K562 (cell line): ENCODE data around the gene HDHD3. TPM values are rescaled to one million over a fixed set of nuclear protein-coding genes. Genes with fewer than 3 reads are reported as not detected.

Experiments
- BRD9 ChIP-seq: fragments of 450-650 bp; IDR thresholded peaks from 2 replicates; pipeline ENCODE4 v1.6.1; 2018; ENCODE audit warnings: low read depth; ENCODE audit not compliant: partially characterized antibody
- CUX1 ChIP-seq: fragments of 200-800 bp; sonication (Bioruptor generic); IDR thresholded peaks from 2 replicates; pipeline ENCODE4 v1.6.1; 2016; ENCODE audit warnings: missing genetic modification characterization, missing compliant biosample characterization
- GTF2F1 ChIP-seq: IDR thresholded peaks from 2 replicates; pipeline ENCODE4 v1.6.1; 2011; ENCODE audit warnings: low read depth, low read length, improper control_type of control experiment
- HBP1 ChIP-seq: fragments of 450-650 bp; formaldehyde crosslinking; IDR thresholded peaks from 2 replicates; pipeline ENCODE4 v1.4.0; 2022; ENCODE audit warnings: missing genetic modification characterization
- HCFC1 ChIP-seq: IDR thresholded peaks from 2 replicates; pipeline ENCODE4 v1.6.1; 2012; ENCODE audit warnings: low read depth, low read length, improper control_type of control experiment
- KDM4B ChIP-seq, 2 experiments: fragments of 450-650 bp in 1 of 2; sonication (generic) in 1 of 2; IDR thresholded peaks; 2 replicates each; pipeline ENCODE4 v1.6.1; 2016 to 2017; ENCODE audit warnings: borderline replicate concordance in 2 of 2, antibody characterized with exemption in 1 of 2, low read depth in 1 of 2, mild to moderate bottlenecking in 1 of 2
- MTF1 ChIP-seq: fragments of 250-450 bp; sonication (Bioruptor Pico); IDR thresholded peaks from 2 replicates; pipeline ENCODE4 v1.9.0; 2021; ENCODE audit warnings: moderate library complexity, mild to moderate bottlenecking, inconsistent platforms, borderline replicate concordance
- NCOA4 ChIP-seq: fragments of 450-650 bp; IDR thresholded peaks from 2 replicates; pipeline ENCODE4 v1.6.1; 2018; ENCODE audit warnings: mild to moderate bottlenecking; ENCODE audit not compliant: partially characterized antibody
- NFYB ChIP-seq: IDR thresholded peaks from 2 replicates; pipeline ENCODE4 v1.6.1; 2011; ENCODE audit warnings: mild to moderate bottlenecking, moderate library complexity; ENCODE audit not compliant: insufficient read length; ENCODE audit errors: extremely low read depth
- POU5F1 ChIP-seq: fragments of 150-350 bp; IDR thresholded peaks from 2 replicates; pipeline ENCODE4 v1.6.1; 2014; ENCODE audit warnings: borderline replicate concordance, low read length, low read depth, mild to moderate bottlenecking; ENCODE audit not compliant: partially characterized antibody
- PRDM10 ChIP-seq: fragments of 450-650 bp; IDR thresholded peaks from 2 replicates; pipeline ENCODE4 v1.6.1; 2018; ENCODE audit not compliant: partially characterized antibody
- PYGO2 ChIP-seq: fragments of 450-650 bp; IDR thresholded peaks from 2 replicates; pipeline ENCODE4 v1.6.1; 2016; ENCODE audit warnings: mild to moderate bottlenecking, missing genetic modification characterization, moderate library complexity, missing compliant biosample characterization
- RBM17 ChIP-seq: fragments of 200-400 bp; formaldehyde crosslinking; IDR thresholded peaks from 2 replicates; pipeline ENCODE4 v1.6.1; 2017; ENCODE audit warnings: low read depth, mild to moderate bottlenecking, low read length, borderline replicate concordance
- TRIM28 ChIP-seq: fragments of 450-650 bp; IDR thresholded peaks from 2 replicates; pipeline ENCODE4 v1.6.1; 2017
- polyA plus RNA-seq, 8 experiments: library from polyadenylated mRNA; depleted of rRNA in 4 of 8; stranded (reverse) in 5 of 8; unstranded in 3 of 8; fragments of >200 nt; fragmentation: Nextera tagmentation in 2 of 8; fragmentation: Illumina TruSeq in 1 of 8; extraction: Ambion mirVana in 2 of 8; extraction: Trizol in 1 of 8; gene quantifications; 2 replicates each; pipeline versions ENCODE4 v1.2.1 to v1.2.3, GENCODE V29; 2011 to 2014; ENCODE audit warnings: inconsistent platforms in 1 of 8, missing spikeins in 1 of 8
- total RNA-seq, 7 experiments: library from RNA; depleted of rRNA in 6 of 7; stranded (reverse); fragments of >200 nt in 6 of 7; fragmentation: Illumina TruSeq in 2 of 7; extraction: Trizol in 2 of 7; gene quantifications; 2 replicates each; pipeline versions ENCODE4 v1.2.1 to v1.2.3, GENCODE V29; 2011 to 2021; ENCODE audit warnings: low replicate concordance in 1 of 7
- TF ChIP-seq, protein P1 (sequence below): IDR thresholded peaks from 2 replicates; pipeline ENCODE4 v1.6.1; 2016; ENCODE audit warnings: missing genetic modification characterization, missing compliant biosample characterization

HDHD3 gene
- total and polyA plus RNA-seq, 9 of the 15 experiments (the other 6 are each of a cell fraction or from before 2014, with no cell fraction given), result 1.1 to 19.1 (median 10.9) TPM

GRCh38 chr9:113340011-113340699, 36.6 kb downstream of the HDHD3 start, which contains the start of gene WDR31 (continued):
- peak; percentile 56 for TF ChIP-seq PRDM10
- TF ChIP-seq POU5F1, result no peak
- TF ChIP-seq CUX1 (CRISPR knock-in tag), result 0 out of 2 replicates have a peak, but pooled peaks have one; percentile 47
- no peak for TF ChIP-seq NCOA4
- TF ChIP-seq RBM17, result no peak
- no peak for TF ChIP-seq MTF1 (CRISPR knock-in tag)
- TF ChIP-seq HBP1 (CRISPR knock-in tag), result no peak
- TF ChIP-seq KDM4B (IDR thresholded peaks at IDR 0.05; ENCODE audit: borderline replicate concordance in 2 of 2, low read depth in 1 of 2), result peak in 1 of 2 experiments; percentile 62; a peak in 1 of 4 replicates
- 0 out of 2 replicates have a peak, but pooled peaks have one; percentile 44 for TF ChIP-seq GTF2F1
- TF ChIP-seq PYGO2, result no peak
- no peak for TF ChIP-seq BRD9
- TF ChIP-seq, protein P1, sequence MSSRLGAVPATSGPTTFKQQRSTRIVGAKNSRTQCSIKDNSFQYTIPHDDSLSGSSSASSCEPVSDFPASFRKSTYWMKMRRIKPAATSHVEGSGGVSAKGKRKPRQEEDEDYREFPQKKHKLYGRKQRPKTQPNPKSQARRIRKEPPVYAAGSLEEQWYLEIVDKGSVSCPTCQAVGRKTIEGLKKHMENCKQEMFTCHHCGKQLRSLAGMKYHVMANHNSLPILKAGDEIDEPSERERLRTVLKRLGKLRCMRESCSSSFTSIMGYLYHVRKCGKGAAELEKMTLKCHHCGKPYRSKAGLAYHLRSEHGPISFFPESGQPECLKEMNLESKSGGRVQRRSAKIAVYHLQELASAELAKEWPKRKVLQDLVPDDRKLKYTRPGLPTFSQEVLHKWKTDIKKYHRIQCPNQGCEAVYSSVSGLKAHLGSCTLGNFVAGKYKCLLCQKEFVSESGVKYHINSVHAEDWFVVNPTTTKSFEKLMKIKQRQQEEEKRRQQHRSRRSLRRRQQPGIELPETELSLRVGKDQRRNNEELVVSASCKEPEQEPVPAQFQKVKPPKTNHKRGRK (tag), result no peak
- TF ChIP-seq TRIM28, result 0 out of 2 replicates have a peak, but pooled peaks have one; percentile 40
- no peak for TF ChIP-seq NFYB
- TF ChIP-seq HCFC1, result peak; percentile 85
